GM21717 (cell line): ENCODE data around the gene LDLRAD4.
"Not testable (repeated sequence)": the region's sequence is repeated elsewhere in the genome, so short reads cannot be mapped to it uniquely, and the experiment has no call there.

Experiments used
- ATAC-seq: cut with Tn5 transposase; IDR thresholded peaks from one replicate; pipeline ENCODE4 v1.9.1; 2021; ENCODE audit warnings: mild to moderate bottlenecking, moderate library complexity; ENCODE audit not compliant: unreplicated experiment

The LDLRAD4 gene

DNA sequence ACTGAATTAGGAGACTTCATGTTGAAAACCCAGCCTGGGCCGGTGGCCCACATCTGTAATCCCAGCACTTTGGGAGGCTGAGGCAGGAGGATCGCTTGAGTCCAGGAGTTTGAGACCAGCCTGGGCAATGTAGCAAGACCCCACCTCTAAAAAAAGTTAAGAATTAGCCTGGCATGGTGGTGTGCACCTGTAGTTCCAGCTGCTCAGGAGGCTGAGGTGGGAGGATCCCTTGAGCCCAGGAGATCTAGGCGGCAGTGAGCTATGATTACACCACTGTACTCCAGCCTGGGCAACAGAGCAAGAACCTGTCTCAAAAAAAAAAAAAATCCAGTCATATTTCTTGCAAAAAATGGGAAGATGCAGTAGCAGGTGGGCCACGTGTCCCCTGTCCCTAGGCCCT is 257.8 kb downstream of the LDLRAD4 start:
- not testable (repeated sequence) for ATAC-seq

DNA sequence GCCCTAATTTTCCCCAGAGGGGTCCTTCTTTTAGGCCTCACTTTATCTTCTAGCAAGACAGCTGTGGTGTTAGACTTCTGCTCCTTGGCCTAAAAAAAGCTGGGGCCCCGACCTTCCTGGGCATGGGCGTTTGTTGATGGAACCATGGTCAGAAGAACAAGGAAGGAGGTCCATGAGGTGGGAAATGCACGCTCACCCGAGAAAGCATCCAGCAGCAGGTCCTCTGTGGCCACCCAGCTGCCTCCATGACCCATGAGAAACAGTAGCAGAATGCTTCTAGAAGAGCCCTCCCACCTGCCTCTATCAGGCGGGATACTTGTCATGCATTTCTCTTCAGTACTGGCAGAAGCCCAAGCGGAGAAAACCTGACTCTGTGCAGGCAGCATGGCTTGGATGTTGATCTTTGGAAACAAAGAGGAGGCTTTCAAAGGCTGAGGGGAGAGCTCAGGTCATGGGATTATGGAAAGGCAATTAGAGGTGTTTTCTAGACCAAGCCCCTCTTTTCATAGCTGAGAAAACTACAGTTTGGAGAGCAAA is 258.7 kb downstream of the LDLRAD4 start:
- ATAC-seq = no peak

DNA sequence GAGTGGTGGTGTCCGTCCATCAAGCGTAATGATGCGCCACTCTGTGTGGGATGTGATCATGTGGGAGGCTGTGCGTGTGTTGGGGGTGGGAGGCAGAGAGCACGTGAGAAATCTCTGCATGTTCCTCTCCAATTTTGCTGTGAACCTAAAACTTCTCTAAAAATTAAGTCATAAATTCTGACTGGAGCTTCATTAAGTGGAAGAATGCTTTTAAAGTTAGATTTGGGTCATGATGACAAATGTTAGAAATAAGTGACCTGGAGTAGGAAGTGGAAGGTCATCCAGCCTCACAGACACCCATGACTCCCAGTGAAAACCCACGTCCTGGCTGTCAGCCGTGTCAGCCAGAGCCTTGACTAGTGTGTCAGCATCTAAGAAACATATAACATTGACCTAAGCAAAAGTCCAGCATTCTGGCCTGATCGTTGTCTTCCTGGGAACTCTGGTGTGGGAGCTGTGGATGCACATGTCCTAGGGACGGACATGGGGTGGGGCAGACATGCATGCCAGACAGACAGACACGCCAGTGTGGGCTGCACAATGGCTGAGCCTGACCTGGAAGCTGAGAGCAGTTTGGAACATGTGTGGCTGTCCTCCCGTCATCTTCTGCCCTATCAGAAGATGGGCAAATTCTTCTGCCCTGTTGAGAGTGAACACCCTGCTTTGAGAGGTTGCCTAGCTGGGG is 262.2 kb downstream of the LDLRAD4 start:
- no peak for ATAC-seq

DNA sequence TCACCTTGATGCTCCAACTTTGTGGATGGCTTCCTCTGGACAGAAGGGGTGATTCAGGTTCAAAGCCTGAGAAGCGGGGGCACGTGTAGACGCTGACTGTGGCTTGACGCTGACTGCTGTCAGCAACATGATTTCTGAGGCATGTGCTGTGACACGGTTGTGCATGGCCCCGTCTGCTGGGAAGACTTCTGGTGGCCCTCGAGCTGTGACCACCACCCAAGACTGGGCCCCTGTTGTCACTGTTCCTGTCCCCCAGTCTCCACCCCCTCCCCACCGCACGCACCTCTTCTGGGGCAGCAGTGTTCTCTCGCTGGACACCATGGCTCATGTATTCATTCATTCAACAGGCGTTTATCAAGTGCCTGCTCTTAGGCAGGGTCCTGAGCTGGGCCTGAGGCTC is 262.8 kb downstream of the LDLRAD4 start:
- ATAC-seq = no peak

DNA sequence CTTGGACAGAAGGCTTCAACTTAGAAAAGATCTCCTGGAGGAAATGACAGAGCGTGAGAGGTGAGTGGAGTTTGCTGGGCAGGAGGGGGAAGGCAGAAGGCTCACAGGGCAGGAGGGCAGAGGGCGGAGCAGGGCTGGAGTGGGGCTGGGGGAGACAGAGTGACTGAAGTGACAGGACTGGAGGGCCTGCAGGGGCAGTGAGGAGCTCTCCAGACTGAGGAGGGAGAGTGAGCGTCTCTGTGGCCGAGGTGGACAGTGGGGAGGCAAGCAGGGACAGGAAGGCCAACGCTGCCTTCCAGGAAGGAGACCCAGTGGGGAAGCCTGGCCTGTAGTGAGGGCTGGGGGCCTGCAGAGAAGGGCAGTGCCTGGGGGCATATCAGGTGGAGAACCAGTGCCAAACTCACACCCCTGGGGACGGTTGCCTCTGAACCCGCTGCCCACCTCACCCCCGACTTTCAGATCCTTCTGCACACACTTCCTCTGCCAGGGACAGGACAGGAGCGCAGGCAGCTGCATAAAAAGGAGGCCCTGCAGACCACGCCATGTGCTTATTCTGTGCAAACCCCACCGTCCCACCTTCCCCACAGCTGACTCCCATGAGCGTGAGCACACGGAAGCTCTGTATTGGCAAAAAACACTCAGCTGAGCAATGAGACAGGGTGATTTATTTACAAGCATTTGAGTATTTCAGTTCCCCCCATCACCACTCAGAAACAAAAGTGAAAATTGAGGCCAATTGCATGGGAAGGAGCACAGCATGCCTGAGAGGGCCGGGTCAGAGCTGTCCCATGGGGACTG is 263.5 kb downstream of the LDLRAD4 start:
- ATAC-seq = peak; percentile 88

DNA sequence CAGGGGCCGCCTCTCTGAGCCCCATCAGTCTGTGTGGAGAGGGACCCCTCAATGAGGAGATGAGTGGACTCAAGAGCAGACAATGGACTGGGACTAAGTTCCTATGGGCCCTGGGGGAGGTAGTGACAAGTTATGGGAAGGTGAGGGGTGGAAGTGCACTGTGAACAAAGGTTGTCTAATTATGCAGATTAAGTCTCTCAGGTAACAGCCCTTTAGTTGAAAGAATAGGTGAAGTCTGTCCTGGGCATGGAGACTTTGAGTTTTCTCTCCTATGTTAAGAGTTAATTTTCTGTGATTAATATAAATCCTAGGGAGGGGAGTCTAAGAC is 264.0 kb downstream of the LDLRAD4 start:
- no peak for ATAC-seq

DNA sequence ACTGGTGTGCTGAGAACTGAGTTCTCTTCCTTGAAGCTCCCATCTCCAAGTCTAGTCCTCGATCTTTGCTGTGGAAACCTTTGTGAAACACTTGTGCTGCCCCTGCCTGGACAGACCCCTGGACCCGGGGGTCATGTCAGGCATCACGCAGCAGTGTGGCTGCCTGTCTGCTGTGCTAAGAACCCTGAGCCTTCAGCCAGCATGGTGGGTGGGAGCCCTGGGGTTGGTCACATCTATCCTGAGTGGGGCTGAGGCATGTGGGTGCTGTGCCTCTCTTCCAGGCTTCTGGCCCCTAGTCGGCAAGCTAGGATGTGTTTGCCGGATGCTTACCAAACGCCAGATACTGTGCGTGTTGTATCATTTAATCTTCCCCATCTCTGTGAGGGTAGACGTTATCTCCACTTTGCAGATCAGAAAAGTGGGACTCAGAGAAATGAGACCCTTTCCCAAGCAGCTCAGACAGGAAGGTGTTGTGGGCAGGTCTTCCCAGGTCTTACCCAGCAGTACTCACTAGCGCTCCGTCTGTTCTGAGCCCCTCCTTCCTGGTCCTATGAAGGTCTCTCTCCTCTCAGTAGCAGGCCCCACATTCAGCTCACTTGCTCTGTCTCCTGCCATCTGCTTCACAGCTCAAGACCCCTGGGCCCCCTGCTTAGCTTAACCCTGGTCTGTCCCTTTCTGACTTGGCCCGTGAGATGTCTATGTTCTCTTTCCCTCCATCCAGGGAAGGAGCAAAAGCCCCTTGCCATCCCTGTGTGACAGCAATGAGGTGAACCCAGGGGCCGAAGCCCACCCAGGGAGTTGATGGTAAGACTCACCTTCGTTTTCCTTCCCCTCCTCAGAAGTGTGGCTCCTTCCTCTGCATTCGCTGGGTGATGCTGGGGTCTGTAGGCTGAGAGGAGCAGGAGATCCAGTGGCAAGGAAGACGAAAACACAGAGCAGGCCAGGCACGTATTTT is 265.0 kb downstream of the LDLRAD4 start:
- ATAC-seq = no peak

DNA sequence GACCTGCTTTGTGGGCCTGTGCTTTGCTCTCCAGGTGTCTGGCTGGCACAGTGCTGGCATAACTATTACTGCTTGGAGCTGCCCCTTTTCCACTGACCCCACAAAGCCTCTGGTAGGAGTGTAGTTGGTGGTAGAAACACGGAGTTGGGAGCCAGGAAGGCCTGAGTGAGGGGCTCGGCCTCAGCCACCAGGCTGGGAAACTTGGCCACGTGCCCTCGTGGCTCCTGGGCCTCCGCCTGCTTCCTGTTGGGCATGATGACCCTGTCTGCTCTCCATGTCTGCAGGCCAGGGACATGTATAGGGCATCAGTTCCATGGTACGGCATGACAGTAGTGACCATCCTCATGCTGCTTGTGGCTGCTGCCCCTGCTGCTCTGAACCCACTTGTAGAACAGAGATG is 266.6 kb downstream of the LDLRAD4 start:
- ATAC-seq = no peak

DNA sequence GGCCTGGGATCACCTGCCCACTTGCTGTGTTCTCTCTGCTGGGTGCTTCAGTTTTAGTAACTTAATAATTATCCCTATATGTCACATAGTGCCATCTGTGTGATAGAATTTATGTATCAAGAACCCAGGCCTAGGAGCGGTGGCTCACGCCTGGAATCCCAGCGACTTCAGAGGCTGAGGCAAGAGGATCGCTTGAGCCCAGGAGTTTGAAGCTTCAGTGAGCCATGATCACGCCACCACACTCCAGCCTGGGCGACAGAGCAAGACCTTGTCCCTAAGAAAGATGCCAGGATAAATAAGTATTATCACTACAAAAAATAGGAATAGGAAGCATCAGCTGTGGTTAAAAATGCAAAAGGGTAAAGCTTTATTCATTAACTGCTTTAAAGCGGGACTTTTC is 267.0 kb downstream of the LDLRAD4 start:
- ATAC-seq = no peak

DNA sequence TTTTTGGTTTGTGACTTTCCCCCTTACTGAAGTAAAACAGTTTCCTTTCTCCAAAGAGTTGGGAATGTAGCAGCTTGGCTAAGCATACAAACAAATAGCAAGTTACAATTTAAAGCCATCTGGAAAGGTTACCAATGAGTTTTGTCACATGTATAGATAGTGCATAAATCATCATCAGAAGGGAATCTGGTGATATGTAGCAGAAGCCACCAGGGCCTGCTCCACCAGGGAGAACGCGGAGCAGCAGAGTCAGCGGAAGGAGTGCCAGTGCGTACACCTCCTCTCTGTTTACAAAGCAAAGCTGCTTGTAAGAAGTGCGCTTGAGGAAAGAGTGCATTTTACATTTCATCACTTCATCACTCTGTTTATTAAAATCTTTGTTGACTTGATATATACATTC is 267.7 kb downstream of the LDLRAD4 start:
- ATAC-seq = no peak

DNA sequence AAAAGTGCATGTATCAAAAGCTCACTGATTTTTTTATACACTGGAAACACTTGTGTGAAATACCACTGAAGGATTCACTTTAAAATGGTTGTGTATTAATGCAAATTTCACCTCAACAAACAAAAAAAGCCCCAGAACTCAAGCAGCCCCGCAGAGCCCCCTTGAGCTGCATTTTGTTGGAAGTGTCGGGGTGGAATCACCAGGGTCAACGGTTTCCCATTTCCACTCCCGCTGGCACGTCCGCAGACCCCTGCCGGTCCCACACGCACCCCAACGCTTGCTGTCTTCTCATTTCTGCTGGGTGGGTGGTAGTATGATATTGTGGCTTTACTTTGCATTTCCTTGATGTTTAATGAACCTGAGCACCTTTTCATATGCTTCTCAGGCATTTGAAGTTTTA is 268.1 kb downstream of the LDLRAD4 start:
- no peak for ATAC-seq

DNA sequence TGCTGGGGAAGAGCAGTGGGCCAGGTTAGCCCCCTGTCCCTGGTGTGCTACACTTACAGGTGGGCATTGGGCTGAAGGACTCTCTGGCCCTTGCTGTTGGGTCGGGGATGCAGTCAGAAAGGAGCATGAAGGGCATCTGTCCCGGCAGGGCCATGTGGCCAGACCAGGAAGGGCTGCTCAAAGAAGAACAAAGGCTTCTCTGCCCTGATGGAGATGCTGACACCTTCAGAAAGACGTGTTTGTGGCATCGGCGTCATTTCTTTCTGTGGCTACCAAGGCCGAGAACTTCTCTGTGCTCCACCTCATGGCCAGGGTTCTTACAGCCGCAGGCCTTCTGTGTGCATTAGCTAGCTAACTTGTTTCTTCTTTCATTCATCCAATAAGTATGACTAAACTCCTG is 268.7 kb downstream of the LDLRAD4 start:
- ATAC-seq = no peak

DNA sequence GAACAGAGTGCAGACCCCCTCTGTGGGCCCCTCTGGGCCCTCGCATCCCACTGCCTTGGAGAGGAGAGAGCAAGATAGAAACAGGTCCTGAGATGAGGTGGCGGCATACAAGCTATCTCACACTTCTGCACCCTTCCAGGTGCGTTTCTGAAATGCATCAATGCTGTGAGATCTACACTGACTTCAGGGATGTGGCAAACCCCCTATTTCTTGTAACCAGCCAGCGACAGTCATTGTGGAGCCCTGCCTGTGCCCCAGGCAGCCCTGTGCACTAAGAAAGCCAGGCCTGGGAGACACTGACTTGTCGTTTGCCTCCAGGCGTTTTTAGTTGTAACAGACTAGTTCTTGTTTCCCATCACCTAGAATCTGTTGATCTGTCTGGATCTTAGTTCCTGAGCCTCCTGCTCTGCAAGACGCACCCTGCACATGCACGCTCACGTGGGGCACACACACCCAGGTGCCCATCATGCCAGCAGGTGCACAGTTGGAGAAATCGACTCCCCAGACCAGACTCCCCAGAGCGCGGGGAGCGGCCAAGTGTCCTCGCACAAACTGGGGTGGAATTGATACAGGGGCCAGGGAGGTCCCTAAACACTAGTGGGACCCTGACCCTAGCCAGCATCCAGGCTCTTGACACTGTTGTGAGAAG is 269.8 kb downstream of the LDLRAD4 start:
- no peak for ATAC-seq

DNA sequence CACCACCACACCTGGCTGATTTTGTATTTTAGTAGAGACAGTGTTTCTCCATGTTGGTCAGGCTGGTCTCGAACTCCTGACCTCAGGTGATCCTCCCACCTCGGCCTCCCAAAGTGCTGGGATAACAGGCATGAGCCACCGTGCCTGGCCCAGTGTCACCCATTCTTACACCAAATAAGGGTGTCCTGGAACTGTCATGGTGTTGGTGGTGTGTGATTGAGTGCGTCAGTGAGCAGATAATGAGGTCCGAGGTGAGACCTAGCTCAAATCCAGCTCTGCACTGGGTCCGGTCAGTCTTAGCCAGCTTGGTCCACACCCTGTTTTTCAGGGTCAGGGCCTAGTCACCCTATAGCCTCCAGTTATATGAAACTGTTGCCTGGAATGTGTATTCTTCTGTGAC is 270.7 kb downstream of the LDLRAD4 start:
- ATAC-seq = not testable (repeated sequence)

DNA sequence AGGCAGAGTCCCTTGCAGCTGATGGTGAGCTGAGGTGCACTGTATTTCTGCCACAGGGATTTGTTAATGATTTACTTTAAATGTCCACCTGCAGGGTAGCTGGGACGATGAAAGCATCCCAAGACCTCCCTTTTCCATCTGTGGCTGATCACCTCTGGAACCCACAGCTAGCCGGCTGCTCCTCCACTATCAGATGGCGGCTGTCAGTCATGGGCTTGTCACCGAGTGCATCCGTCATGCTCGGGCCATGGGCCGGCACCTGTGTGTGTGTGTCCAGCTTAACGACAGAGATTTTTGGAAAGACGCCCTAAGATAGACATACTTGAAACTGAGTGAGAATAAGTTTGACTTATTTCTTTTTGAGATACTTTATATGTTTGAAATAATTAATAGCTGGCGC is 272.6 kb downstream of the LDLRAD4 start:
- no peak for ATAC-seq

DNA sequence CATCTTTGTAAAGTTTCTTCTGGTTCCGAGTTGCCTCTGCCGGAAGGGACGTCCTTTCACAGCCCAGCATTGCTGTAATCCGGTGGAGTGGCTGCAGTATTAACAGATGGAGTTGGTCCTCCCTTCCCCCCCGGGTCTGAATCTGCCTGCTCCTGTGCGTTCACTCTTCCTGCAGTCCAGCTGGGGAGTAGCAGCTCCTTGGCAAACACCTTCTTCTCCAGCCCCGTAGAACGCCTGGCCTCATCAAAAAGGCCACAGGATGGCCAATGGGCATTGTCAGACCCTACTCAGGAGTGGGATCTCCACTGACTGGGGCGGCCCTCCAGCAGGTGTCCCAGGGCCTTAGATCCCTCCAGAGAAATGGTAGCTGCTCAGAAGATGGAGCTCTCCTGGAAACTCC is 273.8 kb downstream of the LDLRAD4 start:
- ATAC-seq = no peak

DNA sequence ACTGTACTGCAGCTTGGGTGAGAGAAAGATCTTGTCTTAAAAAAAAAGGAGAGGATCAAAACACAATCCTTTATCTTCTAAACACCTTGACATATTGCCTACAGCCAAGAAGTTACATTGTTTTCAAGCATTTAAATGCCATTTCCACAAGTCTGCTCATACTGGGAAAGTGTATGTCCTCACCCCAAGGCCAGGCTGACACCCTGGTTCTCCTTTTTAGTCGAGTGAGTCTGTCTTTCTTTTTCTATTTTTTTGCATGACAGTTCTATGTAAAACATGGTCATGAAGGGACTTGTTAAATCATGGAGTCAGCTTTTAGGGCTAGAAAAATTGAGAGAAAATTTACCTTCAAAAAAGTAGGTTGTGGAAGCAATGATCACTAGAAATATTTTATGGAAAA is 274.5 kb downstream of the LDLRAD4 start:
- ATAC-seq = no peak

DNA sequence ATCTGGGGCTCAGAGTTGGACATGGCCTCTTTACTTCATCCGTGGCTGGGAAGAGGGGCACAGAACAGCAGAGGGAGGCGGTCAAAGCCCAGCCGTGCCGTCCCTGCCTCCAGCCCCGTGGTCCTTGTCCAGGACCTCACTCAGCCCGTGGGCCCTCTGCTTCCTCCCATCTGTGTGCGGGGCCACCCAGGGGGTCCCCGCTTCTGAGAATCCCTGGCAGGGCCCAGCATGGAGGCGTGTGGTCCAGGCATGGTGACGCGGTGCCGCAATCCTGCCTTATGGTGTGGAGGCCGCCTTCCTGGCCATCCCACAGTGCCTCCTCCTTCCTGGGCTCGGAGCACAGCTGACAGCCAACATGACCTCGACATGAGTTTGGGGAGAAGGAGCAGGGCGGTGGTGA is 275.2 kb downstream of the LDLRAD4 start:
- no peak for ATAC-seq

DNA sequence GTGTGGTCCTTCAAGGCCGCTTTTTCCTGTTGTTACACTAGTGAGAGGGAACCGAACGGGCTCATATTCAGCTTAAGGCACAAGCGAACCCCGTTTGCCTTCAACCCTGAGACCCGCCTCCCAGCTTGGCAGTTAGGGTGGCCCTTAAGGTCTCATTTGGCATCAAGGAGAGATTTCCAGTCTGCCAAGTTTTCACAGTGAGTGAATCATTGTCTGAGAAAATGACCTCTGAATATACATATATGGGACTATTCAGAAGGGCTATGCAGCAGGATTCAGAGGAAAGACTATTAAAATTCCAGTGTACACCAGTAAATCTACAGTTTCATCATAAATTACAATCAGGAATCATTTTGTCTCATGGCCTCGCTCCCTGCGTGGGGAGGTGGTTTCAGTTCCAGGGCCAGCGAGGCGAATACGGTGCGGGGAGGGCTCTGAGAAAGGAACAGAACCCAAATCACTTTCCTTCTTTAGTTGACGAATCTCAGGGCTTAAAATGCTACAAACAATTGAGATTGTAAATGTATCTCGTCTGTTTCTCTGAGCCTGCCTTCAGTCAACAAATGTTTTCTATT is 276.4 kb downstream of the LDLRAD4 start:
- ATAC-seq = no peak

DNA sequence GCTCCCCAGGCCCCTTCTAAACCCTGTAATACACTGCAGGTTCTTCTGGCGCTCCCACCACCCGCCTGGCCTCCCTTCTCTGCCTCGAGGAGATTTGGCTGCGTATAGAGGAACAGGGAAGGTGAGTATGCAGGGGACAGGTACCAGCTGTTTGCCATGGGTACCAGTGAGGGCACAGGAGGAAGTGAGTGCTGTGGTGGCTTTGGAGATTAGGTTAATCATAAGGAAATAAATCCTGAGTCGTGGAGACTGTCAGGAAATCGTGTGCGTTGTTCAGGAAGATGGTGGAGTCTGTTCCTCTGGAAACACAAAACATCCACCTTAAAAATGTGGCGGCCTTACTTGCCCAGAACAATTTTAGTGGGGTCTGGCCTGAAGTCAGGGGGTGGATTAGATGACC is 277.4 kb downstream of the LDLRAD4 start:
- ATAC-seq = no peak
